Endothelial cell of umbilical vein (primary cell): Measurements from ENCODE around the gene SLC19A1. TPM values are rescaled to one million over a fixed set of nuclear protein-coding genes. Genes with fewer than 3 reads are reported as not detected.

ENCODE experiments used
- BruUV-seq: library from RNA; stranded (reverse); fragments of 400-500 nt; replicated peaks from 2 replicates; lab custom pipeline; 2021; lab: Mats Ljungman, UMichigan
- CTCF ChIA-PET: fragments of 300-600, 350-600 bp; sonication (Branson Sonifier 250); formaldehyde crosslinking; loops from one replicate; lab custom pipeline; 2021; ENCODE audit warnings: antibody characterized with exemption, inconsistent platforms; lab: Charles Lee
- POLR2A ChIA-PET: fragments of 300-600, 350-600 bp; sonication (Branson Sonifier 250); formaldehyde crosslinking; loops from one replicate; lab custom pipeline; 2021; ENCODE audit warnings: antibody characterized with exemption, inconsistent platforms; lab: Charles Lee
- DNase-seq: peaks from one replicate; pipeline ENCODE4 v3.0.0-alpha.2; 2011; ENCODE audit warnings: low read depth, low spot score
- FAIRE-seq: peaks from 2 replicates; lab custom pipeline; 2011; peaks lifted over from hg19 to GRCh38; lab: Jason Lieb, UNC
- H2AFZ ChIP-seq: 2 replicates; pipeline ENCODE4 v1.6.0; 2012; ENCODE audit warnings: low read depth, low read length, control low read depth, inconsistent platforms
- H3K27ac ChIP-seq: 2 replicates; pipeline ENCODE4 v1.5.1; 2011; ENCODE audit warnings: low read depth, mild to moderate bottlenecking, control low read depth, low read length, moderate library complexity; ENCODE audit not compliant: insufficient read depth
- H3K27me3 ChIP-seq, 2 experiments: 2 replicates each; pipeline versions ENCODE4 v1.6.0 to v1.6.1; 2011; ENCODE audit warnings: low read length in 2 of 2, mixed read lengths in 1 of 2; ENCODE audit not compliant: control insufficient read depth in 2 of 2, insufficient read depth in 2 of 2
- H3K36me3 ChIP-seq, 2 experiments: 2 replicates in 1 of 2; 3 replicates in 1 of 2; pipeline ENCODE4 v1.5.1; 2011; ENCODE audit warnings: low read length in 2 of 2, mild to moderate bottlenecking in 1 of 2, moderate library complexity in 1 of 2; ENCODE audit not compliant: control insufficient read depth in 2 of 2, insufficient read depth in 2 of 2; ENCODE audit errors: extremely low read depth in 1 of 2
- H3K4me1 ChIP-seq: 3 replicates; pipeline ENCODE4 v1.5.1; 2011; ENCODE audit warnings: mild to moderate bottlenecking, low read length; ENCODE audit not compliant: control insufficient read depth, insufficient read depth; ENCODE audit errors: extremely low read depth
- H3K4me2 ChIP-seq: 2 replicates; pipeline ENCODE4 v1.6.1; 2011; ENCODE audit warnings: low read length, control low read depth, mixed read lengths; ENCODE audit not compliant: insufficient read depth
- H3K4me3 ChIP-seq, 3 experiments: fragments of 200-600 bp in 1 of 3; sonication (generic), shearing (Covaris generic) in 1 of 3; replicated peaks in 1 of 3; 2 replicates each; pipeline ENCODE4 v1.5.1; 2011 to 2016; ENCODE audit warnings: control low read depth in 3 of 3, low read length in 3 of 3, mild to moderate bottlenecking in 2 of 3, inconsistent platforms in 1 of 3, low read depth in 1 of 3, moderate library complexity in 1 of 3; ENCODE audit not compliant: insufficient read depth in 1 of 3
- H3K79me2 ChIP-seq: 2 replicates; pipeline ENCODE4 v1.6.0; 2012; ENCODE audit warnings: low read length, inconsistent platforms; ENCODE audit not compliant: control insufficient read depth, insufficient read depth
- H3K9ac ChIP-seq: replicated peaks from 2 replicates; pipeline ENCODE3; 2011; ENCODE audit warnings: low read length, control low read depth; ENCODE audit not compliant: insufficient read depth; ENCODE audit errors: extremely low read depth
- H3K9me1 ChIP-seq: replicated peaks from 3 replicates; pipeline ENCODE4 v1.6.0; 2011; ENCODE audit warnings: mild to moderate bottlenecking, low read length; ENCODE audit not compliant: control insufficient read depth, insufficient read depth; ENCODE audit errors: extremely low read depth
- H3K9me3 ChIP-seq: replicated peaks from 2 replicates; pipeline ENCODE4 v1.5.1; 2012; ENCODE audit warnings: low read length, inconsistent platforms; ENCODE audit not compliant: control insufficient read depth, insufficient read depth
- H4K20me1 ChIP-seq: replicated peaks from 2 replicates; pipeline ENCODE3; 2011; ENCODE audit warnings: mild to moderate bottlenecking, low read length; ENCODE audit not compliant: control insufficient read depth, insufficient read depth; ENCODE audit errors: extremely low read depth
- CTCF ChIP-seq, 2 donors: IDR thresholded peaks; 1 replicate in 1 of 2; 2 replicates in 1 of 2; pipeline ENCODE4 v1.5.1; 2011; ENCODE audit warnings: low read length in 2 of 2, mild to moderate bottlenecking in 2 of 2, moderate library complexity in 2 of 2, control low read depth in 1 of 2, inconsistent platforms in 1 of 2, low read depth in 1 of 2; ENCODE audit not compliant: insufficient read depth in 1 of 2; ENCODE audit errors: extremely low read depth in 1 of 2
- EZH2 ChIP-seq: IDR thresholded peaks from 2 replicates; pipeline ENCODE4 v1.6.1; 2012; ENCODE audit warnings: borderline replicate concordance, low read depth, mild to moderate bottlenecking, moderate library complexity, low read length, inconsistent platforms; ENCODE audit not compliant: severe bottlenecking
- FOS ChIP-seq: IDR thresholded peaks from 2 replicates; pipeline ENCODE4 v1.6.1; 2011; ENCODE audit warnings: mild to moderate bottlenecking, low read length, moderate library complexity, borderline replicate concordance; ENCODE audit not compliant: insufficient read depth
- GATA2 ChIP-seq: IDR thresholded peaks from 2 replicates; pipeline ENCODE4 v1.7.0; 2011; ENCODE audit warnings: low read depth, mild to moderate bottlenecking, moderate library complexity, mixed read lengths, low read length; ENCODE audit not compliant: insufficient read length, insufficient read depth
- JUN ChIP-seq: IDR thresholded peaks from 2 replicates; pipeline ENCODE4 v1.6.1; 2011; ENCODE audit warnings: borderline replicate concordance, low read depth; ENCODE audit not compliant: insufficient read length, insufficient read depth
- MAX ChIP-seq: IDR thresholded peaks from 2 replicates; pipeline ENCODE4 v1.6.1; 2011; ENCODE audit not compliant: insufficient read depth, insufficient read length
- MYC ChIP-seq: IDR thresholded peaks from one replicate; pipeline ENCODE4 v1.6.1; 2011; ENCODE audit warnings: mild to moderate bottlenecking, low read depth, low read length
- POLR2A ChIP-seq: IDR thresholded peaks from 2 replicates; pipeline ENCODE4 v1.6.1; 2012; ENCODE audit warnings: low read depth, mild to moderate bottlenecking, control low read depth, low read length
- POLR2AphosphoS5 ChIP-seq: IDR thresholded peaks from 2 replicates; pipeline ENCODE4 v1.6.1; 2012; ENCODE audit warnings: low read depth, mild to moderate bottlenecking, control low read depth, low read length, moderate library complexity; ENCODE audit not compliant: insufficient read depth
- dilution Hi-C: fragments of 300-500 bp; cut with MboI; formaldehyde crosslinking; loops from one replicate; pipeline ENCODE4 v1.15.0; 2019; ENCODE audit warnings: low sequenced_read_pairs; ENCODE audit not compliant: extremely low pct_ligation_motif_present
- intact Hi-C: fragments of 100-400 bp; cut with micrococcal nuclease; formaldehyde crosslinking; loops from one replicate; pipeline ENCODE4 v1.10.0; 2022
- polyA plus RNA-seq, 4 experiments: library from polyadenylated mRNA; depleted of rRNA in 3 of 4; stranded (reverse) in 3 of 4; unstranded in 1 of 4; fragments of >200 nt; gene quantifications; 2 replicates each; pipeline versions ENCODE4 v1.2.1 to v1.2.3, GENCODE V29; 2011 to 2012; ENCODE audit warnings: missing spikeins in 1 of 4
- total RNA-seq: library from RNA; stranded (reverse); gene quantifications from 2 replicates; pipeline ENCODE4 v1.2.3, GENCODE V29; 2021

The SLC19A1 gene
- total and polyA plus RNA-seq, 2 donors (not counting 3 experiments of a cell fraction or from before 2014, with no cell fraction given), result 36.3 to 54.6 TPM

- Histone ChIP-seq H3K9me3 (no peaks in the 10 kb centered on the region), H3K9ac (no peak overlapping the region), H3K79me2 (peaks cover 13% of the 10 kb centered on the region), H3K4me1 (peaks cover 6% of the 10 kb centered on the region), H2AFZ (no peak overlapping the region), H3K27me3 (no peaks in the 10 kb centered on the region), H3K27ac (no peak overlapping the region), H3K9me1 (no peaks in the 10 kb centered on the region), H4K20me1 (no peaks in the 10 kb centered on the region), H3K36me3 (peaks cover 3 to 37% of the 10 kb centered on the region in 2 experiments), H3K4me3 (no peak overlapping the region), H3K4me2 (no peak overlapping the region)
- intact Hi-C loops, result loop anchor here (1.0 to 10.0 kb wide), 3 partner anchors 57 to 343 kb away; no protein-coding TSS in a partner anchor
- ChIA-PET POLR2A (no interaction called here), CTCF (interaction anchor here (0.7 kb wide), 1 partner anchor 184 kb away, joined by 3 read pairs; no protein-coding TSS in a partner anchor)
- FAIRE-seq (no peak), DNase-seq (no peak)
- no TSS peak for BruUV-seq
- dilution Hi-C loops, result no loop called here
- TF ChIP-seq POLR2A (no peak), FOS (no peak), MAX (no peak), POLR2AphosphoS5 (no peak), CTCF (IDR thresholded peaks at IDR 0.05; ENCODE audit: extremely low read depth in 1 of 2, insufficient read depth in 1 of 2, low read depth in 1 of 2, low read length in 2 of 2) (no peak), EZH2 (no peak), MYC (no peak), JUN (no peak), GATA2 (no peak)
Observed at GRCh38 chr21:45477176-45478114, 64.8 kb downstream of the SLC19A1 start.
